UCSD-AML1 (cell line): Measurements from ENCODE around the gene IGFBP3.

Source experiments
- DNase-seq: peaks from one replicate; lab custom pipeline; 2025; ENCODE audit not compliant: unreplicated experiment; lab: John Stamatoyannopoulos, UW

The IGFBP3 gene

DNA sequence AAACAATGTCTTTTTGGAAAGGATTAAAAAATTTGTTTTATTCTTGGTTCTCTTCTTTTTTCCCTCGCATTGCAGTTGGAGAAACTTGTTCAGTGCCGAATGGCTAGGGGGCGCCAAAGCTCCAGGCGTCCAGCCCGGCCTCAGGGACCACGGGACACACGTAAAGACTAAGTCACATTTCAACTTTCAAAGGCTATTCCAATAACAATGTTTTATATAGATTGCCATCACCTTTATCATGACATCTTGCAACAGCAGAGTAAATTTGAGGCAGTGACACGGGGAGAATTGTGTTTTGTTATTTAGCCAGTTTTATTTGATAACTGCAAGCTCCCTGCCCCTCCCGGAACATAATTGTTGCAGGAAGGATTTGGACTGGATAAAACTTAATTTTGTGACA lies 2.2 kb upstream of the IGFBP3 start:
- peak; percentile 36 for DNase-seq

DNA sequence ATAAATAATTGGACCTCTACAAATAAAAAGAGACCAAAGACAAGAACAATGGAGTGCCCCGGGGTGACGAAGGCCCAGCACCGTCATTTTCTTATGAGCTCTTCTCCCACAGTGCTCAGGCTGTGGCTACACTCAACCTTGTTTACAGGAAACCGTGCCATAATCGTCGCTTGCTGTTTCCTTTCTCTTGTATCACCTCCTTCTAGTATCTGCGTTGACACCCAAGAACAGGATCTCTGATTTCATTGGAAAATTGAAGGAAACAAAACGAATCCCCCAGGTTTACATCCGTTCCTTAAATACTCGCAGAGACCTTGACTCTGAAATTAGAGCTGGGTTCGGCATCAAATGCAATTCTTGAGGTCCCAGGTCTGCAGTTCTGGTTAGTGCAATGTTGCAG lies 1.7 kb upstream of the IGFBP3 start:
- DNase-seq, result no peak

GRCh38 chr7:45921699-45922519 lies 837 bp upstream of the IGFBP3 start:
- DNase-seq, result peak; percentile 10

DNA sequence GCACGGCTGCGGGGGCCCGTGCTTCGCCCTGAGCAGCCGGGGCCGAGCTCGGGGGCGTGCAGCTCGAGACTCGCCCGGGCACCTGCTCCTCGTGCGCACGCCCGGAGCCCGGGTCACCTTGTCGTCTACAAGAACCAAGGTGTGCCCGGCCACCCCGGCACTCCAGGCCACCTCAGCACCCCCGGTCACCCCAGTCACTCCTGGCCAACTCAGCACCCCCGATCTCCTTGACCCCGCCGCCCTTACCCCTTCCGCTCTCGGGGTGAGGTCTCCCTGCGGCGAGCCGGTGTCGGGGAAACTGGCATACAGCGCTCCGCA lies 268 bp upstream of the IGFBP3 start:
- DNase-seq, result no peak

DNA sequence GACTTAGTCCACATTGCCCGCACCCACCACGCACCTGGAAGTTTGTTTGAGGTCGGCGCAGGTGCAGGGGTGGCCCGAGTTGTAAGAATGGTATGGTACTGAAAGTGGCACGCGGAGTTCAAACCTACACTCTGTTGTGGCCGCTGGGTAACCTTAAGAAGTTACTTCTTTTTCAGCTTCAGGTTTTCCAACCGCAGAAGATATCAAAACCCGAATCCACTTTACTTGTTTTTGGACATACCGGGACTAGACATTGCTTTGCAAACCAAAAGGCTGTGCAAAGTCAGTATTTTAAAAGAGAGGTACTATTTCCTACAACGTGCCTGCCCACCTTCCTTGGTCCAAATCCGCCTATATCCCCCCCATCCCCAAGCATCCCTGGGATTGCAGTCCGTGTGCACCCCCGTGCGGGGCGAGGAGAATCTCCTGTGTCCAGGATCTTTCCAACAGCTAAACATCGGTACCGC lies 1.0 kb downstream of the IGFBP3 start:
- no peak for DNase-seq

DNA sequence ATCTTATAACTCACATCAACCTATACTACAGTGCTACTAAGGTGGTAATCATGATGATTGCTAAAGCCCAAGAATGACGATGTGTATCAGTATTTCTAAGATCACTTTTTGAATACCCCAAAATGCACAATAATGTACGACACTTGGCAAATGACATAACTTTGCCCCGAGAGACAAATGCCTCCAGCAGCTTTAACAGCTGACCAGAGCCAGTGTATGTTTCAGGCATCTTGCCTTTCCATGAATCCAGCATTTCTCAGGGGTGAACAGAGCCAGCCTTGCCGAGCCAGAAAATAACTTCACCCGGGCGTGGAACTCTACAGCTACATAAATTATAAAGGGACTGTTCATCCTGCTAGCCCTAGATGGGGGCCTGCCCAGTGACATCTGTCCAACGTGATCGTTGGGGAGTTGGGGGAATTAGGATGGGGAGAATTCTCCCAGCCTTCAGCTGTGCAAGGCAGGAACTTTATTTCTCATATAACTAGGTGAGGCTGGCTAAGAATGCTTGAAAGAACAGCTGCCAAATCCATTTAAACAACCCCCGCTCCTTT lies 1.8 kb downstream of the IGFBP3 start:
- DNase-seq, result no peak

GRCh38 chr7:45918556-45918955 lies 2.5 kb downstream of the IGFBP3 start:
- DNase-seq, result no peak

GRCh38 chr7:45917658-45918057 lies 3.4 kb downstream of the IGFBP3 start:
- peak; percentile 39 for DNase-seq

GRCh38 chr7:45917064-45917463 lies 4.0 kb downstream of the IGFBP3 start:
- DNase-seq, result no peak

DNA sequence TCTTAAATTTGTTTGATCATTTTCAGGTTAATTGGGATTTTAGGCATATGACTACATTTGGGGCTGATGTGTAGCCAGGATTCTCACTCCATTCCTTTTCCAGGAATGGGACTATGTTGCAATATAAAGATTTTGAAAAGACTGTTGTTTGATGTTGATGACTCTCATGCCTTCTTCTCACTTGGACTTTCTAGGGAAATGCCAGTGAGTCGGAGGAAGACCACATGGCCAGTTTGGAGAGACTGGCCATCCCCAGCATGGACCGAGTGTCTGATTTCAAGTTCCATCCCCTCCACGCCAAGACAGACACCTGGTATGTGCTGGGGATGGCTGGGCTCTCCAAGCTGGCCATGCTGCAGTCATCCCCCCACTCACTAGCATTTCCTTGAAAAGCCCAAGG lies 5.5 kb downstream of the IGFBP3 start:
- no peak for DNase-seq

DNA sequence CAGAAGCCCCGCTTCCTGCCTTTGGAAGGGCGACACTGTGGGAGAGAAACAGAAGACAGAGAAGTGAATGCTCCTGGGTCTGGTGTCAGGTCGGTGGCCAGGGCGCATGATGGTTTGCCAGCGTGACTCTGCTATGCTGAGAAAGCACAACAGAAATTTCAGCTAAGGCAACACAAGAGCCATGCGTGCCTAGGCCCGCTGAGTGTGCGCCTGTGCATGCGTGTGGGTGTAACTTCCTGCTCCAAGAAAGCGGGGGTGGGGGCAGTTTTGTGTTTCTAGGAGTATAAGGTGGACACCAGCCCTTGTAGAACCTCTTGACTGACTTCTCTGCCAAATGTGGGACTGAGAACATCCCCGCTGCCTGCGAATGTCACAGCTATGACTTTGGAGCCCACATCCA lies 6.2 kb downstream of the IGFBP3 start:
- DNase-seq, result no peak

- DNase-seq, result no peak
These were observed 8.1 kb downstream of the IGFBP3 start for GRCh38 chr7:45912972-45913371.

GRCh38 chr7:45911311-45911710 lies 9.8 kb downstream of the IGFBP3 start:
- DNase-seq, result no peak

- no peak for DNase-seq
These were observed 10.2 kb downstream of the IGFBP3 start for GRCh38 chr7:45910855-45911254.

- DNase-seq, result no peak
These were observed 11.5 kb downstream of the IGFBP3 start for GRCh38 chr7:45909561-45909960.

- DNase-seq, result no peak
These were observed 18.3 kb downstream of the IGFBP3 start for GRCh38 chr7:45902820-45903219.

DNA sequence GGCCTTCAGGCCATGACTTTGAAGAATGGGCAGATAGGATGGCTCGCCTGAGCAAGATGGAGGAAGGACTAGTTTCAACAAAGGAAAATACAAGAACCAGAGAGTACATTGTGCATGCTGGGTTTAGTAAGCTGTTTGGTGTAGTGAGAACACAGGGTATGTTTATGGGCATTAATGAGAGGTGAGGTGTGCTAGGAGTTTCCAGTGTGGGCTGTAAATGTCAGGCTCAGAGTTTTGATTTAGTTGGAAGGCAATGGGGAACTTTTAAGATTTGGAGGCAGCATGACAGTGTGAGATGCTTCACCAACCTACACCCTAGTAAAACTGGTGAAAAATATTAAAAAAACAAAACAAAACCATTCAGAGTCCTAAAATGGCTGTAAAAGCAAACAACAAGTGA lies 19.5 kb downstream of the IGFBP3 start:
- DNase-seq, result no peak

DNA sequence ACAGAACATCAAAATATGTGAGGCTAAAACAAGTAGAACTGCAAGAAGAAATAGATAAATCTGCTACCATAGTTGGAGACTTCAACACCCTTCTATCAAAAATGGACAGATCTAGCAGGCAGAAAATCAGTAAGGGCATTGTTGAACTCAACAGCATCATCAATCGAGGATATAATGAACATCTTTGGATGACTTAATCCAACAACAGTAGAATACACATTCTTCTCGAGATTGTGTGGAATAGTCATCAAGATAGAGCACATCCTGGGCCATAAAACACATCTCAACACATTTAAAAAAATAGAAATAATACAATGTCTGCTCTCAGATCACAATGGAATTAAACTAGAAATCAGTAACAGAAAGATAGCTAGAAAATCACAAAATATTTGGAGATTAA lies 22.9 kb downstream of the IGFBP3 start:
- no peak for DNase-seq

- DNase-seq, result no peak
These were observed 23.9 kb downstream of the IGFBP3 start for GRCh38 chr7:45897042-45897690.

- DNase-seq, result no peak
These were observed 26.4 kb downstream of the IGFBP3 start for GRCh38 chr7:45894665-45895062.

GRCh38 chr7:45893996-45894664 lies 26.9 kb downstream of the IGFBP3 start:
- no peak for DNase-seq
